MM.1S (cell line): ENCODE measurements around the gene KCNJ6.

ENCODE experiments used
- EZH2 ChIP-seq: fragments of 300-600 bp; sonication (generic); optimal IDR thresholded peaks from 2 replicates; pipeline ENCODE3; 2017; ENCODE audit warnings: low read depth, mild to moderate bottlenecking, antibody characterized with exemption, low read length, mixed read lengths
- TF ChIP-seq, protein P1 (sequence below): fragments of 300-600 bp; sonication (generic); IDR thresholded peaks from 2 replicates; pipeline ENCODE4 v1.5.1; 2016; ENCODE audit warnings: antibody characterized with exemption, low read length, mixed read lengths

DNA sequence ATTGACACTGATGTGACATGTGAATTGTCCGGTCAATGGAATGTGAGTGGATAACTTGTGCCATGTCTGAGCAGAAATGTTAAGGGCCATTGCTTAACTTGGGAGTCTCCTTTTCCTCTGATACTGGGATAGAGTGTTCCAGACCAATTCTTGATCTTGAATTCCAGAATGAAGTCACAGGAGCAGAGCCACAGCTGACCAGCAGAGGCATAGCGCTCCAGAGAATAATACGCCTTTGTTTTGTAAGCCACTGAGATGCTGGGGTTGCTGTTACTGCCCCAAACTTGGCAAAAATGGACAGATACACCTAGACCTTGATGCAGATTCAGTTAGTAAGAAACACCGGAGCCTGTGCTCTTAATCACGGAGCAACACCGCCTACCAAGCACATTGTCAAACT lies 6.3 kb downstream of the KCNJ6 start:
- TF ChIP-seq, protein P1, sequence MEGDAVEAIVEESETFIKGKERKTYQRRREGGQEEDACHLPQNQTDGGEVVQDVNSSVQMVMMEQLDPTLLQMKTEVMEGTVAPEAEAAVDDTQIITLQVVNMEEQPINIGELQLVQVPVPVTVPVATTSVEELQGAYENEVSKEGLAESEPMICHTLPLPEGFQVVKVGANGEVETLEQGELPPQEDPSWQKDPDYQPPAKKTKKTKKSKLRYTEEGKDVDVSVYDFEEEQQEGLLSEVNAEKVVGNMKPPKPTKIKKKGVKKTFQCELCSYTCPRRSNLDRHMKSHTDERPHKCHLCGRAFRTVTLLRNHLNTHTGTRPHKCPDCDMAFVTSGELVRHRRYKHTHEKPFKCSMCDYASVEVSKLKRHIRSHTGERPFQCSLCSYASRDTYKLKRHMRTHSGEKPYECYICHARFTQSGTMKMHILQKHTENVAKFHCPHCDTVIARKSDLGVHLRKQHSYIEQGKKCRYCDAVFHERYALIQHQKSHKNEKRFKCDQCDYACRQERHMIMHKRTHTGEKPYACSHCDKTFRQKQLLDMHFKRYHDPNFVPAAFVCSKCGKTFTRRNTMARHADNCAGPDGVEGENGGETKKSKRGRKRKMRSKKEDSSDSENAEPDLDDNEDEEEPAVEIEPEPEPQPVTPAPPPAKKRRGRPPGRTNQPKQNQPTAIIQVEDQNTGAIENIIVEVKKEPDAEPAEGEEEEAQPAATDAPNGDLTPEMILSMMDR, result no peak
- TF ChIP-seq EZH2, result no peak
